MV-4-11 (cell line): ENCODE data around the gene TTC6.

Experiments
- DNase-seq: peaks from one replicate; lab custom pipeline; 2025; lab: John Stamatoyannopoulos, UW

Gene TTC6

GRCh38 chr14:37585101-37585511 lies 10.3 kb upstream of the TTC6 start:
- no peak for DNase-seq

DNA sequence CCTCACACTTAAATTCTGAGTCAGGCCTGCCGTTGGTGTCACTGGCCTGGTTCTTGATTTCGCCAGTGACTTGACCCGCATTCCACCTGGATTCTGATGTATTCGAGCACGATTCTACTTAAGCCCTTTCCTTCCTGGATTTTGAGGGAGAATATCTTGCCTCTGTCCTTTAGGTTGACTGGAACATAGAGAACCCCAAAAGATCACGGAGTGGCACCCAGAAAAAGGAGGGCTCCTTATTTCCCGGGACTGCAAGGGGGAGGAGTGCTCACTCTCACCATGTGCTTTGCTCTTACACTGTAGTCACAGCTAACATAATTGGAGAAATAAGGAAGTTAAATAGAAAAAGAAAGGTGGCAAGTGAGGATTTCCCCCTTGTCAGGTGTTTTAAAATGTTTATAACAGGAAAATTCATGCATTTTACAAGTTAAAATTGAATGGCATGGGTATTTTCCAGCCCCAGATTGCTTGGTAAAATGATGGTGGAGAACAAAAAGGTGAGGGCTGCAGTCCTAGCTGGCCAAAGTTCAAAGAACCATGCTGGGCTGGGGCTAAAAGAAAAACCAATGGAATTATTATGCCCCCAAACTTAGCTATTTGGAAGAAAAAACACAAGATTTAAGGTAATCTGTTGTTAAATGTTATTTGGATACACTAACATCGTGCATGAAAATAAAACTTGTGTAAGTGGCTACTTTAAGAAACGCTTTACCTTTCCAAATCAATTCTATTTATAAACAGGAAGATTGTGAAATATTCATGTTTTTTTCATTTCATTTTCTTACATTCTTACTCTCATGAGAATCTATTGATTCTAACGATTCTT lies 9.2 kb upstream of the TTC6 start:
- DNase-seq = no peak

GRCh38 chr14:37586797-37587130 lies 8.7 kb upstream of the TTC6 start:
- DNase-seq = no peak

GRCh38 chr14:37587131-37587803 lies 8.2 kb upstream of the TTC6 start:
- DNase-seq = no peak

GRCh38 chr14:37587881-37588666 lies 7.4 kb upstream of the TTC6 start:
- no peak for DNase-seq

GRCh38 chr14:37588667-37588955 lies 6.8 kb upstream of the TTC6 start:
- DNase-seq = no peak

- DNase-seq = peak; percentile 31
Observed at GRCh38 chr14:37588956-37589714, 6.3 kb upstream of the TTC6 start.

DNA sequence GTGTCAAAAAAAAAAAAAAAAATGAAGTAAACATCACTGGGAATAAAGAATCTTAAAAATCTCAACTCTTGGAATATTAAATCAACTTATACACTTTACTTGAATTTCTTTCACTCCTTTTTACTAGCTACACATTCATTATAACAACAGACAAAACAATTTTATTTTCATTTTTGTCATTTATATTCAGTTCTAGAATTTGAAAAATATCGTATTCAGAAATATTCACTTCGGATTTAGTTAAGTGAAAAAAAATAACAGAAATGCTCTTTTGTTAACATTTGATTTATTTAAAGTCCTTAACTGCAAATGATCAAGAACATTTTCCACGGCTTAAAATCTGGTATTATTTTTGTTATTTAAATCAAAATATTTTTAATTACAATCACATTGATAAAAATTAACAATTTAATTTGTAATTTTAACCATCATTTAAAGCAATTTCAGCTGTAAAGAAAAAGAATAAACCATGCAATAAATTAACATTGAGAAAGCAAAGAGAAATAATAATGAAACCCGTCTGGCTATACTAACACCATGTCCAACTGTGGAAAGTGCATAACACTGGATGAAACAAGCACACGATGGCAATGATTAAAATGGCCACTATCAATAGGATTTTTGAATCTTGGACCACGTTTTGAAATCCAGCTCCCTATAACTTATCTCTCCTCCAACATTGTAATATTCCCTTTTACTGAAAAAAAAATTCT lies 5.6 kb upstream of the TTC6 start:
- no peak for DNase-seq

- DNase-seq = no peak
Observed at GRCh38 chr14:37590428-37591139, 4.8 kb upstream of the TTC6 start.

- DNase-seq = no peak
Observed at GRCh38 chr14:37591311-37591940, 4.0 kb upstream of the TTC6 start.

GRCh38 chr14:37591941-37592481 lies 3.4 kb upstream of the TTC6 start:
- DNase-seq = no peak

GRCh38 chr14:37592482-37593408 lies 2.7 kb upstream of the TTC6 start:
- no peak for DNase-seq

- no peak for DNase-seq
Observed at GRCh38 chr14:37593511-37594237, 1.8 kb upstream of the TTC6 start.

- peak; percentile 71 for DNase-seq
Observed at GRCh38 chr14:37594238-37594970, 1.0 kb upstream of the TTC6 start.

DNA sequence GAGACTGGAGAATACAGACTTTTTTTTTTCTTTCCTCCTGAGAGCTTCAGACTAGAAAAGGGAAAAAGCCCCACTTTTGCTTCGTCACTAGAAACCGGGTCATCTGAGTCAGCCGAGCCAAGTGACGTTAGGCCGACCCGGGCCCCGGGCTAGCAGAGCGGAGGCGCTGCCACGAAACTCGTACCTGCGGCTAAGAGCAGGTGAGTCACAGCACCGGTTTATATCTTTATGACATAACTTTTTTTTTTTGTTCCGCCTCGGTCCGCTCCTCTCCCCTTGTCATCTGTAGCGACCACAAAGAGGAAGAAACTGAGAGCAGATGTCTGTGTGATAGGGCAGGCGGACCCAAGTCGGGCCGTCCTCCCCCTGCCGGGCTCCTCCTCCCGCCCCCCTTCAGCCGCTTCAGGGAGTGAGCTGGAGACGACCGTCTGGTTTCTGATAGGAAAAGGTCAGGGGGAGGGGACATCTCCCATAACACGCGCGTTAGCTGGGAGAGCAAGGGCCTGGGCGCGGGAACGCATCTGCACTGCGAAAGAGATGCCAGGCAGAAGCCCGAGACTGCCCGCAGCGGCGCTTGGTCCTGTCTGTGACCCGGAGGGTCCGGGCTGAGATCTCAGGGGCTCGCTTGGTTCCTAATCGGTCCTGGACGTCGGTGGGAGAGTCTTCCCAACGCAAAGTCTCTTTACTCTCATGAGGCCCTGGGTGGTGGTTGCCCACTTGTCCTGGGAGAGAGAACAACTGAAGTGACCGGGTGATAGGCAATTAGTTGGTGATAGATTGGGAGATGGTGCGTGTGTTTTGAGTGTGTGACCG lies 586 bp downstream of the TTC6 start:
- peak; percentile 82 for DNase-seq

- no peak for DNase-seq
Observed at GRCh38 chr14:37596790-37597472, 1.5 kb downstream of the TTC6 start.
